ENCODE results near the gene LMO3.
"Not testable (repeated sequence)": the region's sequence is repeated elsewhere in the genome, so short reads cannot be mapped to it uniquely, and the experiment has no call there.

DNA sequence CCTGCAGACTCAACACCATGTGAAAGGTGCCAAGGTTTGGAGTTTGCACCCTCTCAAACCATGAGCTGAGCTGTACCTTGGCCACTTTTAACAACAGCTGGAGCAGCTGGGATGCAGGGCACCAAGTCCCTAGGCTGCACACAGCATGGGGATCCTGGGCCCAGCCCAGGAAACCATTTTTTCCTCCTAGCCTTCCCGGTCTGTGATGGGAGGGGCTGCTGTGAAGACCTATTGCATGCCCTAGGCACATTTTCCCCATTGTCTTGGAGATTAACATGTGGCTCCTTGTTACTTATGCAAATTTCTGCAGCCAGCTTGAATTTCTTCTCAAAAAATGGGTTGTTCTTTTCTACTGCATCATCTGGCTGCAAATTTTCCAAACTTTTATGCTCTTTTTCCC is 68.3 kb downstream of the LMO3 start:
- TF ChIP-seq EZH2 (IDR thresholded peaks at IDR 0.05; ENCODE audit: insufficient read depth, low read length) = not testable (repeated sequence)
- TF ChIP-seq, protein P1, sequence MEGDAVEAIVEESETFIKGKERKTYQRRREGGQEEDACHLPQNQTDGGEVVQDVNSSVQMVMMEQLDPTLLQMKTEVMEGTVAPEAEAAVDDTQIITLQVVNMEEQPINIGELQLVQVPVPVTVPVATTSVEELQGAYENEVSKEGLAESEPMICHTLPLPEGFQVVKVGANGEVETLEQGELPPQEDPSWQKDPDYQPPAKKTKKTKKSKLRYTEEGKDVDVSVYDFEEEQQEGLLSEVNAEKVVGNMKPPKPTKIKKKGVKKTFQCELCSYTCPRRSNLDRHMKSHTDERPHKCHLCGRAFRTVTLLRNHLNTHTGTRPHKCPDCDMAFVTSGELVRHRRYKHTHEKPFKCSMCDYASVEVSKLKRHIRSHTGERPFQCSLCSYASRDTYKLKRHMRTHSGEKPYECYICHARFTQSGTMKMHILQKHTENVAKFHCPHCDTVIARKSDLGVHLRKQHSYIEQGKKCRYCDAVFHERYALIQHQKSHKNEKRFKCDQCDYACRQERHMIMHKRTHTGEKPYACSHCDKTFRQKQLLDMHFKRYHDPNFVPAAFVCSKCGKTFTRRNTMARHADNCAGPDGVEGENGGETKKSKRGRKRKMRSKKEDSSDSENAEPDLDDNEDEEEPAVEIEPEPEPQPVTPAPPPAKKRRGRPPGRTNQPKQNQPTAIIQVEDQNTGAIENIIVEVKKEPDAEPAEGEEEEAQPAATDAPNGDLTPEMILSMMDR (IDR thresholded peaks at IDR 0.05; ENCODE audit: insufficient read depth, low read depth, low read length) = not testable (repeated sequence)

Data from astrocyte (in vitro differentiated cells and primary cell).